Activated CD8-positive, alpha-beta memory T cell treated with anti-CD3 and anti-CD28 coated beads for 36 hours (primary cell): ENCODE measurements around the gene ELK1. TPM values are rescaled to one million over a fixed set of nuclear protein-coding genes. Genes with fewer than 3 reads are reported as not detected.
"Not testable (repeated sequence)": the region's sequence is repeated elsewhere in the genome, so short reads cannot be mapped to it uniquely, and the experiment has no call there.

ENCODE experiments used
- CTCF ChIA-PET: fragments of 350-600 bp; sonication (Branson Sonifier 250); formaldehyde crosslinking; loops from one replicate; lab custom pipeline; 2021; ENCODE audit warnings: antibody characterized with exemption; lab: Charles Lee
- POLR2A ChIA-PET: fragments of 350-600 bp; sonication (Branson Sonifier 250); formaldehyde crosslinking; loops from one replicate; lab custom pipeline; 2021; ENCODE audit warnings: antibody characterized with exemption; lab: Charles Lee
- total RNA-seq, 2 experiments: library from RNA; stranded (reverse); gene quantifications; one replicate each; pipeline ENCODE4 v1.2.3, GENCODE V29; 2021

The ELK1 gene
- 10 to 100 TPM; 63.4 to 67.7 TPM for total RNA-seq

- ChIA-PET POLR2A (interaction anchor here (0.6 to 0.9 kb wide), 2 partner anchors 11 to 125 kb away, joined by 3 to 9 read pairs; no protein-coding TSS in a partner anchor), CTCF (no interaction called here)
Measured at GRCh38 chrX:47650164-47651042, at the start of gene ELK1. TSS of gene ELK1 (minus strand) at chrX:47650563. CDS start at chrX:47641441, 9,122 bp downstream.

DNA sequence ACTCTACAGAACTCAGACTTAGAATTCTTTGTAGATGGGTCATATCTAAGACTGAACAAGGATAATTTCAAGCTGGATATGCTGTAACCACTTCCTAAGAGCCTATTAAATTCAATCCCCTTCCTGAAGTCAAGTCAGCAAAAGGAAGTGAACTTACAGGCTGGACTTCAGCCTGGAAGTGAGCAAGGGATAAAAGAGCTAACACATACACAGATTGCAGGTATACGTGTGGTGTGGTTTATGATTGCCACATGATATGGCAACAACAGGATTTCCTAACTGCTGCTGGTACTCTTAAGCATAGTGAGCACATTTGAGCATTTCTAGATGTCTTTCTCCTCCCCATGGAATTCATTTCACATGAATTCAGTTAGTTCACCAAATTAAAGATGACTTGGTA lies 46.8 kb upstream of the ELK1 start:
- ChIA-PET POLR2A (no interaction called here), CTCF (no interaction called here)

DNA sequence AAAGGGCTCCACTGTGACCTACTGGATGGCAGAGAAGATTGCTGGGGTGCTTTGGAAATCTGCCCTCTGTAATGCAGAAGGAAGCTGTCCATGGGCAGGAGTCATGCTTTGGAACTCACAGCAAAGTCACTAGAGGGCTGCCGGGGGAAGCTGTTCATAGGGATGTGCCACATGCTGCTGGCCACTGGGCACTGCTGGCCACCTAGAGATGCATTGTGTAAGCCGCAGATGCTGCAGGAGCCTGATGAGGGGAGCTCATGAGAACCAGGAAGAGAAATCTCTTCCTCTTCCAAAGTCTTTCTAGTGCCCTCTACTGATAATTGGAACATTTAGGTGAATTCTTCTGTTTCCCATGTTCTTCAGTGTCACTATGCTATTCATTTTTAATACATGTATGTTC lies 39.8 kb upstream of the ELK1 start:
- POLR2A ChIA-PET = interaction anchor here (0.6 kb wide), 1 partner anchor 766 kb away, joined by 12 read pairs; no protein-coding TSS in a partner anchor
- CTCF ChIA-PET = no interaction called here

- ChIA-PET CTCF (no interaction called here), POLR2A (no interaction called here)
Measured at GRCh38 chrX:47687263-47687662, 36.9 kb upstream of the ELK1 start.

DNA sequence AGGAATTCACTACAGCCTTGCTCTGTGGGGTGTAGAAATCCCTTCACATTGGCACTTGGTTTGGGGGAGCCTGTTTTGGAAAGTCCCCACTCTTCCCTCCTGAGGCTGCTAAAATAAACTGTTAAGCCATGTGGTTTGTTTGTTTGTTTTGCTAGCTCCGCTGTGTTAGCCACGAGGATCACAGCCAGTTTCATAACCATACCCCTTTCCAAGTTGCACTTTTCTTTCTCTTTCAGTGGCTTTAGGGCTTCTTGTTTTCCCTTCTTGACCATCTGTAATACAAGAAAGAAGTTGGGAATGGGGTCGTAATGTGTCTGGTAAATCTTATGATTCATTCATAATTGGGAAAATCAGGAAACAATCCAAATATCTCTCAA lies 33.5 kb upstream of the ELK1 start:
- POLR2A ChIA-PET = no interaction called here
- CTCF ChIA-PET = no interaction called here

DNA sequence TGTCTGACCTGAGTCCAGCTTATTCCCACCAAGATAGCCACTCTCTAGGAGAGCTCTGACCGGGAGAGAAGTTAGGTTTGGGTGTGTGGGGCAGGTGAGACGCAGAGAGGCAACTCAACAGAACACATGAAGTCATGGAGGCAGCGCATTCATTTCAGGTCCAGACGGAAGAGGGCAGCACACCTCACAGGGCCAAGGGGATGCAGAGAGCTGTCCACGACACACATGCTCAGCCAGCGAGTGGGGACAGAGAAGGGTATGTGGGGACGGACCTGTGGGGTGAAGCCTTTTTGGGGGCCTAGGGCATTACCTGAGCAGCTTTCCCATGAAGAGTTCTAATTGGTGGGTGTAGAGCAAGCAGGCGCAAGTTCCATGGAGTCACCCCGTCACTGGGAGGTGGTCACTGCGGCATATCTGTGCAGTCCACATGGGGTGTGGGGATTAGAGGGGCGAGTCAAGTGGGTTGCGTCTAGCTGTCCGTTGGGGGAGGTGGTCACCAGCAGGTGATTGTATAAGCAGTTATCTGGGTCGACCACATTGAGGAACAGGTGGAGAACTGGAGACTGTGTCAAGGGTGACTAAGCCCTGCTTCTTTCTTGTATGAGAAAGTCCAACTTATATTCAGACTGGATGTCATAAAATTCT lies 32.9 kb upstream of the ELK1 start:
- ChIA-PET CTCF (no interaction called here), POLR2A (no interaction called here)

GRCh38 chrX:47675959-47676859 lies 25.8 kb upstream of the ELK1 start:
- POLR2A ChIA-PET, CTCF ChIA-PET: not testable (repeated sequence)

DNA sequence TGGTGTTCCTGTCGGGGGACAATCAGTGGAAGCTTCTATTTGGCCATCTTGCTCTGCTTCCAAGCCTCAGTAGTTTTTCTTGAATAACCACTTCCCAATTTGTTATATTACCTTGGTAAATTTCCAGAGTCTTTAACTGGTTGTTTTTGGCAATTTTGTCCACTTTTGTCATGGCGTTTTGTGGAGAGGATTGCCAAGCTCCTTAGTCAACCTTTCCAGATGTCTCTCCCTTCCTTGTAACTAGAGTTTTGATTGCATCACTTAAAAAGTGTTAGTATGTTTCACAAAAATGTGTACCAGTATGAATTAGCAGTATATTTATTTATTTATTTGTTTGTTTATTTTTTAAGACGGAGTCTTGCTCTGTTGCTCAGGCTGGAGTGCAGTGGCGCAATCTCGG lies 24.4 kb upstream of the ELK1 start:
- POLR2A ChIA-PET = no interaction called here
- CTCF ChIA-PET = interaction anchor here (1.1 kb wide), 1 partner anchor 12 kb away, joined by 3 read pairs; no protein-coding TSS in a partner anchor

GRCh38 chrX:47665797-47666196 lies 15.4 kb upstream of the ELK1 start:
- POLR2A ChIA-PET, CTCF ChIA-PET: not testable (repeated sequence)

DNA sequence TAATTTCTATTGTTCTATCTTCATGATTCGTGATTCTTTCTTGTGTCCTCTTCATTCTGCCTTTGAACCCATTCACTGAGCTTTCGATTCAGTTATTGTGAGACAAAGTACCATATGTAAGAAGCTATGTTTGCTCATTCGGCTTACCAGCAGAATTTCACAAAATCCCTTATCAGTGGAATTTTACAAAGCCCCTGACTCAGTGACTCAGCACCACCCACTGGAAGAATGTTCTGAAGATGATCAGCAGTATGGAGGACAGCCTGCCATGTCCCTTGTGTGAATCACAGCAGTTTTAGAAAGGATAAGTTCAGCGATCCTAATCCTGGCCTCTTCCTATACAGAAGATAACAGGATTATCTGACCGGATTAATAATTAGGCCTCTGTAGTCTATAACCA lies 14.4 kb upstream of the ELK1 start:
- CTCF ChIA-PET = no interaction called here
- POLR2A ChIA-PET = no interaction called here

- ChIA-PET POLR2A (interaction anchor here (0.6 to 2.3 kb wide), 2 partner anchors 12 to 174 kb away, joined by 3 to 6 read pairs; partner anchors contain the start of genes ELK1 and ZNF81), CTCF (interaction anchor here (1.2 kb wide), 1 partner anchor 12 kb away, joined by 3 read pairs; no protein-coding TSS in a partner anchor)
Measured at GRCh38 chrX:47662144-47662657, 11.8 kb upstream of the ELK1 start.

DNA sequence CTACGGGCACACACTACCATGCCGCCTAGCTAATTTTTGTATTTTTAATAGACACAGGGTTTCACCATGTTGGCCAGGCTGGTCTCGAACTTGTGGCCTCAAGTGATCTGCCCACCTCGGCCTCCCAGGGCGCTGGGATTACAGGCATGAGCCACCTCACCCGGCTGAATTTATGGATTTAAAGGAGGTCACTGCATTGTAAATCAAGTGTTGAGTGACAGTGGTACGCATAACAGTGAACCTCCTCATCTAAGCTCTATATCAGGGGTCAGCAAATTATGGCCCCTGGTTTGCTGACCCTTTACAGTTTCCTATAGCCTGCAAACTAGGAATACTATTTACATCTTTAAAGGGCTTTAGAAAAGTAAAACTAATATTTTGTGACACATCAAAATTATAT lies 11.2 kb upstream of the ELK1 start:
- CTCF ChIA-PET = no interaction called here
- POLR2A ChIA-PET = interaction anchor here (0.6 to 2.3 kb wide), 2 partner anchors 11 to 175 kb away, joined by 3 to 6 read pairs; partner anchors contain the start of genes ELK1 and ZNF81

DNA sequence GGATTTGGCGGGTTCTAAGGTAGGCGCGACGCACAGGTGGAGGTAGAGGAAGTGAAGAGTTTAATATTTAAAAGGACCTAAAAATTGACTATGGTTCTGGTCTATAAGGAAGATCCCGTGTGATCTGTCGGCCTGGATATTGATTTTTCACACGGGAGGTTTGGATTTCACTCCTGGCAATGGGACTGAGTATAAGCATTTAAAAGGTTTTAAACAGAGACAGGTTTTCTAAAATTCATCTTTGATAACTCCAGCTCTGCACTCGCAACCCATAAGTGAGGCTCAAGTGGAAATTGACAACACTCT lies 9.0 kb upstream of the ELK1 start:
- POLR2A ChIA-PET = interaction anchor here (0.6 kb wide), 1 partner anchor 514 kb away, joined by 5 read pairs; the partner anchor contains the start of gene RBM10
- CTCF ChIA-PET = no interaction called here

DNA sequence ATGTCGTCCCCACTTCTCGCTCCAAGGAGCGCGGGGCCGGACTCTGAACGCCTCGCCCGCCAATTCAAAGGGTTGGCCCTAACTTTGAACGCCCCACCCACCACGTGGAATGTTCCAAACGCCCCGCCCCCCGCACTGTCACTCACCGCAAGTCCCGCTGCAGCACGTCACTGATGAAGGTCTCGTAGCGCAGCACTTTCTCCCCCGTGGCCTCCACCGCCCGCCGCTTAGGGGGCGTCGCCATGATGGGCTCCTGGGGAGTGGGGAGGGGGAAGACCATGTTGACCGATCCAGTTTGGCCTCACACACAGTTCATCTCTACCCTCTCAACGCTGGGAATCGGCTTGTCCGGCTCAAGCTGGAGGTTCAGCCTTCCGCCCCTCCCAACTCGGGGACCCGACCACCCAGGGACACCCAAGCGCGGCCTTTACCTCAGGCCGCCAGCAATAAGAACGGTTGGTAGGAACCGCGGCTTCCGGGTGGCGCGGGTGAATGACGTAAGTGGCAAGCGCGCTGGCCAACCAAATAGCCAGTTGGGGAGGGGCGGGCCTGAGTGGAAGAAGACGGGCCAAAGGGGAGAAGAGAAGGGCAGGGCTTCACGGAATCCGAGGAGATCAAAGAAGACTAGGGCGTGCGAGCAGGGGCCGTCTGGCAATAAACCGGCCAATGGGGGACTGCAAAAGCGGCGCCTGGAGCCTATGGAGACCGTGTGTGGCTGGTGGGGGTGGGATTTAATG lies 8.5 kb upstream of the ELK1 start, which contains the start of gene UXT:
Gene UXT, minus strand, starts transcription at position 497 of the 737 bp plus-strand sequence. Its CDS starts 253 bp downstream, at position 244.
- ChIA-PET POLR2A (interaction anchor here (0.6 kb wide), 1 partner anchor 514 kb away, joined by 5 read pairs; the partner anchor contains the start of gene RBM10), CTCF (no interaction called here)

GRCh38 chrX:47658301-47658683 lies 7.9 kb upstream of the ELK1 start:
- POLR2A ChIA-PET = no interaction called here
- CTCF ChIA-PET = no interaction called here

DNA sequence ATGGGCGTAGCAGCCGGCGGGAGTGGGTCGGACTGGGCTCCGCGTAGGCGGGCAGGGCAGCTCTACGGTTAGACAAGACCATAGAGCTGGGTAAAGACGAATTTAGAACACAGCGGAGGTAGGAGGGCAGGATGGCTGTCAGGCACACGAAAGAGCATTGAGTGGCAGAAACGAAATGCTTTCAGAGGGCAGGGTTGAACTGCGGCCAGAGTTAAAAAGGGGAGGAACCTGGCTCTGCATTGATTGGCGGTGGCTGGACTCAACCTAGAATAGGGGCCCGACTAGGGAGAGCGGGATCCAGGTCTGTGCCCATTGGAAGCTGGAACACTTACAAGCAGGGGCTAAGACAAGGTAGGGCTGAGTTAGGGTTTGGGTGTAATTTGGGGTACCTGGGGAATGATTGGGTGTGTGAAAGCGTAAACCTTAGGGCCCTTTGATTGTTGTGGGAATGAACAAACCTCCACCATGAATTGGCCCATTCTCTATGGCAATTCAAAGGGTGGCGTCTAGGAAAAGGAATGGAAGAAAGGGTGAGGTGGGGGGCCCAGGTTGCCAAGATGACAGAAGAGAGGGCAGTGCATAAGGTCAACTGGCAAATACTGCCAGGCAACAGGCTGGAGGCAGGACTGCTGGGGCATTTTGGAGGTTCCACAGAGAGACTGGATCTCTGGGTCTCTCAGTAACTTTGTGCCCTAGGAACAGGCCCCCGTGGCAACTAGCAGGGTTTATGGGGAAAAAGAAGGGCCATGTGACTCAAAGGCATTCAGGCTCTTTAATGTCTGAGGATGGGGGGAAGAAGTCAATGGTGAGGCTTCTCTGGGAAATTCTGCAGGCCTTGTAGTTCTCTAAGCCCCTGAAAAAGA lies 911 bp upstream of the ELK1 start:
- CTCF ChIA-PET = no interaction called here
- POLR2A ChIA-PET = interaction anchor here (0.6 to 0.9 kb wide), 2 partner anchors 11 to 126 kb away, joined by 3 to 9 read pairs; no protein-coding TSS in a partner anchor

DNA sequence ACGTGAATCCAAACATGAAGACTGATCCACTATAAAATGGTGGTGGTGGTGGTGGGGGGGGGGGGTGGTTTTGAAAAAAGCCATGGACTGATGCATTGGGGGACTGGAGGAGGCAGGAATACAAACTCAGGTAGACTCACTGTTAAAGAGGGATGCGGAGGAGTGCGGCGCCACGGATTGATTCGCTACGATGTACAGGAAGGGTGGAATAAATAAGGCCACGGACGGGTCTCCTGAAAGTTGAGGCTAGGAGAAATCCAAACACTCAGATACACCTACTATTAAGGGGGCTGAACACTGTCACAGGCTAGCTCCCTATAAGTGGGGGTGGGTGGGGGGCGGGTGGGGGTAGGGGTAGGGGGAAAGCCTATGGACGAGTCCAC lies 591 bp downstream of the ELK1 start:
- ChIA-PET CTCF (no interaction called here), POLR2A (interaction anchor here (0.6 kb wide), 1 partner anchor 83 kb away, joined by 5 read pairs; no protein-coding TSS in a partner anchor)
